A673 (cell line): ENCODE data around the gene SLC25A1. TPM values are rescaled to one million over a fixed set of nuclear protein-coding genes. Genes with fewer than 3 reads are reported as not detected.

Source experiments
- BruUV-seq: library from RNA; stranded (reverse); fragments of 400-500 nt; replicated peaks from 2 replicates; lab custom pipeline; 2021; lab: Mats Ljungman, UMichigan
- CTCF ChIA-PET: fragments of 300-600 bp; sonication (Branson Sonifier 250); formaldehyde crosslinking; loops from one replicate; lab custom pipeline; 2022; ENCODE audit warnings: antibody characterized with exemption; lab: Charles Lee
- POLR2A ChIA-PET: fragments of 300-600 bp; sonication (Branson Sonifier 250); formaldehyde crosslinking; loops from one replicate; lab custom pipeline; 2022; ENCODE audit warnings: antibody characterized with exemption; ENCODE audit not compliant: low non-redundant PET; lab: Charles Lee
- DNase-seq: peaks from one replicate; pipeline ENCODE4 v3.0.0-alpha.2; 2015; ENCODE audit warnings: low spot score
- H3K27ac ChIP-seq: fragments of 200-600 bp; sonication (generic); 2 replicates; pipeline ENCODE4 v1.5.1; 2016; ENCODE audit warnings: mixed run types, low read depth, mild to moderate bottlenecking, mixed read lengths, antibody characterized with exemption, low read length; ENCODE audit not compliant: poor library complexity, severe bottlenecking
- H3K27me3 ChIP-seq: fragments of 200-600 bp; sonication (generic); replicated peaks from 2 replicates; pipeline ENCODE4 v1.6.1; 2017; ENCODE audit warnings: mixed run types, low read depth, mild to moderate bottlenecking, mixed read lengths, antibody characterized with exemption, low read length; ENCODE audit not compliant: insufficient read depth, poor library complexity
- H3K36me3 ChIP-seq: fragments of 200-600 bp; sonication (generic); 2 replicates; pipeline ENCODE4 v1.6.1; 2016; ENCODE audit warnings: mixed run types, mild to moderate bottlenecking, mixed read lengths, antibody characterized with exemption, low read length; ENCODE audit not compliant: insufficient read depth, poor library complexity, severe bottlenecking
- H3K4me1 ChIP-seq: fragments of 200-600 bp; sonication (generic); 2 replicates; pipeline ENCODE4 v1.6.1; 2017; ENCODE audit warnings: mixed run types, mild to moderate bottlenecking, mixed read lengths, antibody characterized with exemption, low read length; ENCODE audit not compliant: insufficient read depth, poor library complexity, severe bottlenecking
- H3K4me3 ChIP-seq: fragments of 200-600 bp; sonication (generic); 2 replicates; pipeline ENCODE4 v1.5.1; 2016; ENCODE audit warnings: low read depth, mixed run types, mild to moderate bottlenecking, mixed read lengths, low read length; ENCODE audit not compliant: poor library complexity, severe bottlenecking
- H3K9me3 ChIP-seq: fragments of 200-600 bp; sonication (generic); 2 replicates; pipeline ENCODE4 v1.6.1; 2016; ENCODE audit warnings: mixed run types, low read depth, mild to moderate bottlenecking, mixed read lengths, antibody characterized with exemption, low read length; ENCODE audit not compliant: poor library complexity, severe bottlenecking
- CTCF ChIP-seq: fragments of 300-800, 200-600 bp; sonication (generic); conservative IDR thresholded peaks from 2 replicates; pipeline ENCODE4 v1.5.1; 2017; ENCODE audit warnings: low read depth, mild to moderate bottlenecking, antibody characterized with exemption, low read length, moderate library complexity, mixed read lengths
- EZH2 ChIP-seq: fragments of 200-600 bp; sonication (generic); IDR thresholded peaks from 2 replicates; pipeline ENCODE4 v1.6.1; 2017; ENCODE audit warnings: borderline replicate concordance, low read depth, mild to moderate bottlenecking, mixed read lengths, antibody characterized with exemption, low read length; ENCODE audit not compliant: poor library complexity, severe bottlenecking
- intact Hi-C: fragments of 100-400 bp; cut with micrococcal nuclease; formaldehyde crosslinking; loops from one replicate; pipeline ENCODE4 v1.10.0; 2022; ENCODE audit not compliant: unreplicated experiment
- total RNA-seq: library from RNA; stranded (reverse); gene quantifications from 2 replicates; pipeline ENCODE4 v1.2.3, GENCODE V29; 2021

Gene SLC25A1
- total RNA-seq, 1 experiment from 2014 or later, result 91.0 TPM

- TF ChIP-seq EZH2 (no peak), CTCF (no peak)
- Histone ChIP-seq H3K36me3 (peaks cover 23% of the 10 kb centered on the region), H3K27ac (no peak overlapping the region), H3K9me3 (no peaks in the 10 kb centered on the region), H3K4me1 (no peaks in the 10 kb centered on the region), H3K4me3 (no peak overlapping the region), H3K27me3 (no peaks in the 10 kb centered on the region)
- no TSS peak for BruUV-seq
- ChIA-PET CTCF (no interaction called here), POLR2A (no interaction called here)
- intact Hi-C loops, result no loop called here
- DNase-seq, result no peak
These were observed 41.6 kb downstream of the SLC25A1 start for GRCh38 chr22:19136915-19137314.

GRCh38 chr22:19134874-19135273 is 43.7 kb downstream of the SLC25A1 start:
- peaks cover 10% of the 10 kb centered on the region for H3K36me3 ChIP-seq
- DNase-seq, result no peak
- no peaks in the 10 kb centered on the region for H3K27me3 ChIP-seq
- no peaks in the 10 kb centered on the region for H3K9me3 ChIP-seq
- CTCF ChIA-PET, result no interaction called here
- no TSS peak for BruUV-seq
- no peak overlapping the region for H3K4me3 ChIP-seq
- no peak overlapping the region for H3K27ac ChIP-seq
- intact Hi-C loops, result no loop called here
- POLR2A ChIA-PET, result no interaction called here
- TF ChIP-seq CTCF (no peak), EZH2 (no peak)
- no peaks in the 10 kb centered on the region for H3K4me1 ChIP-seq

DNA sequence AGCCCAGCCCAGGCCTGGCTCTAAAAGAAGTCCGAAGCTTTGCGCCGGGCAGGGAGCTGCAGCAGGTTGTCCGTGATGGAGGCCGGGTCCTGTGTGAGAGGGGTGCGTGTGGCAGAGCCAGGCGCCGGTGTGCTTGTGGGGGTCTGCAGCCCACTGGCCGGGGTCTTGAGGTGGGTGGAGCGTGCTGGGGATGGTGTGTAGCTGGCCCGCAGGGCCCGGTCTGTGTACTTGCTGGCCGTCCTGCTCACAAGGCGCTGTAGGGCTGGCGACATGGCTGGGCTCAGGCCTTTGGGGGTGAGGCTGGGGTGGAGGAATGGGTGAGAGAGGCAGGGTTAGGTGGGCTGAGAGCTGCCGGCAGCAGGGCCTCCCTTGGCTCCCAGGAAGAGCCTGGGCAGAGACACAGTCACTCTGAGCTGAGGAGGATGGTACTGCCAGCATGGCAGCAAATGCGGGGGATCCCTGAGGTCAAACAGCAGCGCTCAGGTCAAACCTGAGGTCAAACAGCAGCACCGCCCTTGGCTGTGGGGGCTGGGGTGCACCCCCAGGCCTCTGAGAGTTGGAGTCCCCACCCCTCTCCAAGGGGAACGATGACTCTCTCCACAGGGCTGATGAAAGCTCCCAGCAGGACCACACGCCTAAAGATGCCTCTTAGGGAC is 44.2 kb downstream of the SLC25A1 start:
- BruUV-seq, result no TSS peak
- intact Hi-C loops, result no loop called here
- peaks cover 5% of the 10 kb centered on the region for H3K36me3 ChIP-seq
- no peaks in the 10 kb centered on the region for H3K27me3 ChIP-seq
- no peak overlapping the region for H3K27ac ChIP-seq
- no peak overlapping the region for H3K4me3 ChIP-seq
- DNase-seq, result no peak
- POLR2A ChIA-PET, result no interaction called here
- H3K4me1 ChIP-seq, result no peaks in the 10 kb centered on the region
- no peak for TF ChIP-seq CTCF
- no peak for TF ChIP-seq EZH2
- CTCF ChIA-PET, result no interaction called here
- H3K9me3 ChIP-seq, result no peaks in the 10 kb centered on the region
